IPS DF 4.7 (cell line): Measurements from ENCODE around the gene GOLGA8M.
"Not testable (repeated sequence)": the region's sequence is repeated elsewhere in the genome, so short reads cannot be mapped to it uniquely, and the experiment has no call there.

Experiments
- DNase-seq: peaks from one replicate; pipeline ENCODE4 v3.0.0-alpha.2; 2013; ENCODE audit warnings: low spot score; ENCODE audit errors: extremely low read depth

GOLGA8M gene, protein sequence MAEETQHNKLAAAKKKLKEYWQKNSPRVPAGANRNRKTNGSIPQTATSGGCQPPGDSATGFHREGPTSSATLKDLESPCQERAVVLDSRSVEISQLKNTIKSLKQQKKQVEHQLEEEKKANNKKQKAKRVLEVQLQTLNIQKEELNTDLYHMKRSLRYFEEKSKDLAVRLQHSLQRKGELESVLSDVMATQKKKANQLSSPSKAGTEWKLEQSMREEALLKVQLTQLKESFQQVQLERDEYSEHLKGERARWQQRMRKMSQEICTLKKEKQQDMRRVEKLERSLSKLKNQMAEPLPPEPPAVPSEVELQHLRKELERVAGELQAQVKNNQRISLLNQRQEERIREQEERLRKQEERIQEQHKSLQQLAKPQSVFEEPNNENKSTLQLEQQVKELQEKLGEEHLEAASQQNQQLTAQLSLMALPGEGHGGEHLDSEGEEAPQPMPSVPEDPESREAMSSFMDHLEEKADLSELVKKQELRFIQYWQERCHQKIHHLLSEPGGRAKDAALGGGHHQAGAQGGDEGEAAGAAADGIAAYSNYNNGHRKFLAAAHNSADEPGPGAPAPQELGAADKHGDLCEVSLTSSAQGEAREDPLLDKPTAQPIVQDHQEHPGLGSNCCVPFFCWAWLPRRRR

DNA sequence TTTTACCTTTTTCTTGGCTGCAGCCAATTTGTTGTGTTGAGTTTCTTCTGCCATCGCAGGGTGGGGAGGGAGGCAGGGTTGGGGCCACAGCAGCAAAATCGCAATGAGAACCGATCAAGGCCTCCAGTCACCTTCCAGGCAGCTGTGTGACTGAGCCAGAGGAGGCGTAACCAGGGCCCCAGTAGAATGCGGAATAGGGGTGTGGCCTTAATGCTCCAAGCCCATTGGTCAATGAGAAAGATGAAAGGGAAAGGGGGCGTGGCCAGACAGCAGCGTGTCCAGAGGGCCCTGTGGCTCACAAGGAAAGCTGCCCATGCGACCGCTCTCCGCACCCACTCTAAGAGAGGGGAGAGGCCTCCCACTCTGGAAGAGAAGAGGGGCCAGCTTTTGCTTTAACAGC is at the start of gene GOLGA8M:
GOLGA8M (minus strand) TSS at position 152 of the 400 bp plus-strand sequence; CDS start at position 54, 98 bp downstream.
- DNase-seq, result not testable (repeated sequence)

DNA sequence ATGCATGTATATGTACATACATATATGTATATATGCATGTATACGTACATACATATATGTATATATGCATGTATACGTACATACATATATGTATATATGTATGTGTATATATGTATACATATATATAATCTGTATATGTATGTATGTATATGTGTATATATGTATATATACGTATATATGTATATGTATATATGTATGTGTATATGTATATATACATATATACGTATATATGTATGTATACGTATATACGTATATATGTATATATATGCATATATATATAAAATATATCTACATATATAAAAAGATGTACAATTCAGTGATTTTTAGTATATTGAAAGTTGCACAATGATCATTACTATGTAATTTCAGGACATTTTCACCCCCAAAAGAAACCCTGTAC is 30.7 kb upstream of the GOLGA8M start:
- DNase-seq, result not testable (repeated sequence)

DNA sequence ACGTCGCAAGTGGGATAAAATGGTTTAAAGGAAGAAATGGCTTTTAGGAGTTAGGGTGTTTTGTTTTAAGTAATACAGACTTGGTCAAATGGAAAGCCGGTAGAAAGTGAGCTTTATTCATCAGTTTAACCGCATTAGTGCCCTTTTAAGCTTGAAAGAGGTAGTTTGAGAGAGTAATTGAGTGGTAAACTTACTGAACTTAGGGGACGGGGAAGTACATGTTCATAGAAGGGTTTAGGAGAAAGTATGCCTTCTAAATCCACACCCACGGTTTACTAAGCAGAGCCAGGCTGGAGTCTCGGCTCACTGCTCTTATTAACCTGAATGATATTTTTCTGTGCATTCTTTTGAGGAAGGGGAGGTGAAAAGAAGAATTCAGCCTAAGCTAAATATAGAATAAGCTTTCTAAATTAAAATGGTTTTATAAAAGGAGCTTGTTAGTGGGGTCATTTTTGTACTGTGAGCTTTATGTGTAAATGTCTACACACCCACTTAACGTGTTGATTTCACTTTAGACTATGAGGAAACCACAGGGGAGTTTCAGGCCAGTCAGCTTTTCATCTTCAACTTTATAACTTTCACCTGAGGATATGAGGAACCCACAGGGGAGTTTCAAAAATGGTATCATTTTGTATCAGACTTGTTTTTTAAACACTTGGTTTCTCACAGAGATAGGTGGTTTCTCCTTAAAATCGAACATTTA is 26.5 kb upstream of the GOLGA8M start:
- DNase-seq, result not testable (repeated sequence)

DNA sequence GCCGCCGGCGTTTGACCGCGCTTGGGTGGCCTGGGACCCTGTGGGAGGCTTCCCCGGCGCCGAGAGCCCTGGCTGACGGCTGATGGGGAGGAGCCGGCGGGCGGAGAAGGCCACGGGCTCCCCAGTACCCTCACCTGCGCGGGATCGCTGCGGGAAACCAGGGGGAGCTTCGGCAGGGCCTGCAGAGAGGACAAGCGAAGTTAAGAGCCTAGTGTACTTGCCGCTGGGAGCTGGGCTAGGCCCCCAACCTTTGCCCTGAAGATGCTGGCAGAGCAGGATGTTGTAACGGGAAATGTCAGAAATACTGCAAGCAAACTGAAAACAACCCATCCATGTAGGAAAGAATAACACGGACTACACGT is 26.0 kb upstream of the GOLGA8M start:
- not testable (repeated sequence) for DNase-seq

DNA sequence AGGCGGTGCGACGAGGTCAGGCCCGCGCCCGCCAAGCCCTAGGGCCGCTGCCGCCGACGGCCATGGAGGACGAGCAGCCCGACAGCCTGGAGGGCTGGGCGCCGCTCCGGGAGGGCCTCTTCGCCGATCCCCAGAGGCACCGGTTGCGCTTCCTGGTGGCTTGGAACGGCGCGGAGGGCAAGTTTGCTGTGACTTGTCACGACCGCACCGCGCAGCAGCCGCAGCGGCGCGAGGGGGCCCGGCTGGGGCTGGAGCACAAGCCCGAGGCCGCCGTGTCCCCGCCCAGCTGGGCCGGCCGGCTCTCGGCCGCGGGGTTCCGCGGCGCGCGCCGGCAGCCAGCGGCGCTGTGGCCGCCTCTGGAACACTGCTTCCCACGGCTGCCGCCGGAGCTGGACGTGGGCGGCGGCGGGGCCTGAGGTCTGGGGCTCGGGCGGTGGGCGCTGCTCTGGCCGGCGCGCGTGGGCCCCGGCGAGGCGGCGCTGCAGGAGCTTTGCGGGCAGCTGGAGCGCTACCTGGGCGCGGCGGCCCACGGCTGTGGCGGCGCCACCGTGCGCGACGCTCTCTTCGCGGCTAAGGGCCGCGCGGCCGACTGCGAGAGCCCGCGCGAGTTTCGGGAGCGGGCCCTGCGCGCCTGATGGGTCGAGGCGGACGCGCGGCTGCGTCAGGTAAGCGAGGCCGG is 25.4 kb upstream of the GOLGA8M start:
- not testable (repeated sequence) for DNase-seq

DNA sequence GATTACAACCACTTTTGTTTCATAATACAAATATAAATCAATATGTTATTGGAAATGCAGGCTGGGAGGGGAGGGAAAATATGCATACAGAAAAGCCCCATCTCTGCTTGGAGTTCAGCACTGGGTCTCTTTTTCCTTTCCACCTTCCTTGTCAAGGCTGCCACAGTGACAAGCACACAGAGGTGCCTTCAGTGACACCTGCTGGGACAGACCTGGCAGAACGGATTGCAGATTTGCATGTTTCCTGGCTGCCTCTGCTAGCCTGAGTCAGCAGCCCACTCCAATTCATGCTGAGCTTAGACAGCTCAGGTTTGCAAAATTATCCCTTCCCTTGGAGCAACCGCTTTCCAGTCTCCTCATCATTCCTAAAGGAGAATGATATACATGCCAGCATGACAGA is 15.8 kb upstream of the GOLGA8M start:
- not testable (repeated sequence) for DNase-seq

DNA sequence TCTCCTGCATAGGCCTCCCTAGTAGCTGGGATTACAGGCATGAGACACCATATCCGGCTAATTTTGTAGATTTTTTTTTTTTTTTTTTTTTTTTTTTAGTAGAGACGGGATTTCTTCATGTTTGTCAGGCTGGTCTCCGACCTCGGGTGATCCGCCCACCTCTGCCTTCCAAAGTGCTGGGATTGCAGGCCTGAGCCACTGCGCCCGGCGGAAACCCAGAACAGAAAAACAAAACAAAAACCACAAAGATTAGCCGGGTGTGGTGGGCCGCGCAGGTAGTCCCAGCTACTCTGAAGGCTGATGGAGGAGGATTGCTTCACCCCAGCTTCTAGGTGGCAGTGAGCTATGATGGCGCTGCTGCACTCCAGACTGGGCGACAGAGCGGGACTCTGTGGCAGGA is 14.8 kb upstream of the GOLGA8M start:
- DNase-seq, result not testable (repeated sequence)

DNA sequence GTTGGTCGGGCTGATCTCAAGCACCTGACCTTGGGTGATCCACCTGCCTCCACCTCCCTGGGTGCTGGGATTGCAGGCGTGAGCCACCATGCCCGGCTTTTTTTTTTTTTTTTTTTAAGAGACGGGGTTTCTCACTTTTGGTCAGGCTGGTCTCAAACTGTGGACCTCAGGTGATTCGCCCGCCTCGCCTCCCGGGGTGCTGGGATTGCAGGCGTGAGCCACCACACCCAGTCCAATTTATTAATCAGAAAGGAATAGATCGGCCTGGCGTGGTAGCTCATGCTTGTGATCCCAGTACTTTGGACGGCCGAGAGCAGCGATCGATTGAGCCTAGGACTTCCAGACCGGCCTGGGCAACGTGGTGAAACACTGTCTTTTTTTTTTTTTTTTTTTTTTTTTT is 13.9 kb upstream of the GOLGA8M start:
- no peak for DNase-seq

DNA sequence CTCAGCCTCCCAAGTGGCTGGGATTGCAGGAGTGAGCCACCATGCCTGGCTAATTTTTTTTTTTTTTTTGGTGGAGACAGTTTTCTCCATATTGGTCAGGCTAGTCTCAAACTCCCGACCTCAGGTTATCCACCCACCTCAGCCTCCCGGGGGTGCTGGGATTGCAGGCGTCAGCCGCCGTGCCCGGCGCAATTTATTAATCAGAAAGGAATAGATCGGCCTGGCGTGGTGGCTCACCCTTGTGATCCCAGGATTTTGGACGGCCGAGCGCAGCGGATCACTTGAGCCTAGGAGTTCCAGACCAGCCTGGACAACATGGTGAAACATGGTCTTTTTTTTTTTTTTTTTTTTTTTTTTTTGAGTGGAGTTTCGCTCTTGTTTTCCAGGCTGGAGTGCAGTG is 13.3 kb upstream of the GOLGA8M start:
- no peak for DNase-seq

DNA sequence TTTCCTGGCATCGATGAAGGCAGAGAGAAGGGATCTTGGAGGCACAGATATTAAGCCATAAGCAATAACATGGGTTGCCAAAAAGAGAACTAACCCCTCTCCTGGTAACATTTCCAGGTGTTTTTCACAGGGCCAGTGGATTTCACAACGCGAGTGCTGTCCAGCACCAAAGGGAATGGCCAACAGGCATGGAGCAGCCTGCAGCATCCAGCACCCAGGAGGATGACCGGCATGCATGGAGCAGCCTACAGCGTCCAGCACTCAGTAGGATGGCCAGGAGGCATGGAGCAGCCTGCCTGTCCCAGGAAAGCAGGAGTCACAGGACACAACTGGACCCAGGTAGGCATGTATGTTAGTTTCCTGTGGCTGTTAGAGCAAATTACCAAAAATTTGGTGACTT is 11.8 kb upstream of the GOLGA8M start:
- not testable (repeated sequence) for DNase-seq

DNA sequence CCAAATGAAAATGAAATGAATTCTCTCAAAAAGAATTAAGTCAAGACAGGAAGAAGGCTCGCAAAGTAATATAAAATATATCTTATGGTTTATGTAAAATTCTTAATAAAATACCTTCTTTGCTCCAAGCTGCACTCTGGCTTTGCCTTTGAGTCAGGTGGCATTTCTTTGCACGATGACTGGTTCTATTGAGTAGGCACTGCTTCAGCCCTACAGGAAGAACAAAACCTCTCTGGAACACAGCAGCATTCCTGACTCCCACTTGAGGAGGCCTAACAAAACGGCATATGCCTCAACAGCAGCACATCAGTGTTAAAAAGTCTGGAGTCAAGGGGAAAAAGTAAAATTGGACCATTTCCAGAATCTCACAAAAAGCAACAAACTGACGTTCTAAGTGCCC is 7.4 kb upstream of the GOLGA8M start:
- DNase-seq, result not testable (repeated sequence)

DNA sequence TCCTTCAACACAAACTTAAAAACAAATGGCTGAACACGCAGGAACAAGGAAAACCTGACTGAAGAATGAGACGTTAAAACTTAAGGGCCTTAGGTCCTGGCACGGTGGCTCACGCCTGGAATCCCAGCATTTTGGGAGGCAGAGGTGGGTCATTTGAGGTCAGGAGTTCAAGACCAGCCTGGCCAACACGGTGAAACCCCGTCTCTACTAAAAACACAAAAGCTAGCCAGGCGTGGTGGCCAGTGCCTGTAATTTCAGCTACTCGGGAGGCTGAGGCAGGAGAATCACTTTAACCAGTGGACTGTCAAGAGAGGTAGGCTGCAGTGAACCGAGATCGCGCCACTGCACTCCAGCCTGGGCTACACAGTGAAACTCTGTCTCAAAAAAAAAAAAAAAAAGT is 6.4 kb upstream of the GOLGA8M start:
- DNase-seq, result not testable (repeated sequence)

DNA sequence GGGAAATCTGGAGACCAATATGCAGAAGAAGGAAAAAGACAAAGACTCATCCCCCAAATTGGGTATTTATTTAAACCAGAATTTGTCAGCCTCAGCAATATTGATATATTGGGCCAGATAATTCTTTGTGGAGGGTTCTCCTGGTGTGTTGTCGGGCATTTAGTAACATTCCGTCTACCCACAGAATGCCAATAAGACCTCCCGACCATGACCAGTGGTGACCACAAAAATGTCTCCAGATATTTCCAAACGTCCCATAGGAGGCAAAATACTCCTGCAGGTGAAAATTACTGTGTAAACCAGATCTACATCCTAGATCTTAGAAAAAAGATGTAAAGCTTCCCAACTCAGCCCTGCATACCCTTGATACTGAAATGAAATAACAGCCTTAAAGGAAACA is 2.0 kb upstream of the GOLGA8M start:
- DNase-seq, result not testable (repeated sequence)

DNA sequence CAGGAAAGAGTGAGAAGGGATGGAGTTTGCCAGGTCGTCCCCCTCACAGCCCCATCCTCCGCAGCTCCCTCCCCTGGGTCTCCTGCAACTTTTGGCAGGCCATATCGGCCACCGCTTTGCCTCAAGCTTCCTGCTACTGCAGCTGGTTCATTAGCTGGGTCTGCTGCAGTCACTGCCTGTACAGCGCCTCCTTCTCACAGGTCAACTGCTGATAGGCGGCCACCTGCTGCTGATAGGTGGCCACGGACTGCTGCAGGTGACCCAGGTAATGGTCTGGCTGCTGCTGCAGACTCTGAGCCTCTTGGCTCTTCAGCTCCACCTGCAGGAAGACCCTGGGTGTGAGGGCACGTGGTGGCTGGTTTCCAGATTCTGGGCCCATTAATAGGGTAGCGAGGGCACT is 8.3 kb downstream of the GOLGA8M start:
- not testable (repeated sequence) for DNase-seq

DNA sequence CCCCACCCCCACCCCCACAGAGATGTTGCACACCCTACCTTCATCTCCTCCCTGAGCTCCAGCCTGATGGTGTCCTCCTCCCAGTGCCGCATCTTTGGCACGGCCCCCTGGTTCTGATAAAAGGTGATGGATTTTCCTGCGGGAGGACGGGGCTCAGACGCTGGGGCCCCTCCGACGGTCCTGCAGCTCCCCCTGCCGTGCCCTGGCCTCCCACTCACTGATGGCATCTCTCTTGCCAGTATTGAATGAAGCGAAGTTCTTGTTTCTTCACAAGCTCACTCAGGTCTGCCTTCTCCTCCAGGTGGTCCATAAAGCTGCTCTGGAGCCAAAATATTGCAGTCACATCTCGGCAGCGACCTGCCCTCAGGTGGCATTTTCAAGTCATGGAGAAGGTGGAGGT is 9.8 kb downstream of the GOLGA8M start:
- not testable (repeated sequence) for DNase-seq

DNA sequence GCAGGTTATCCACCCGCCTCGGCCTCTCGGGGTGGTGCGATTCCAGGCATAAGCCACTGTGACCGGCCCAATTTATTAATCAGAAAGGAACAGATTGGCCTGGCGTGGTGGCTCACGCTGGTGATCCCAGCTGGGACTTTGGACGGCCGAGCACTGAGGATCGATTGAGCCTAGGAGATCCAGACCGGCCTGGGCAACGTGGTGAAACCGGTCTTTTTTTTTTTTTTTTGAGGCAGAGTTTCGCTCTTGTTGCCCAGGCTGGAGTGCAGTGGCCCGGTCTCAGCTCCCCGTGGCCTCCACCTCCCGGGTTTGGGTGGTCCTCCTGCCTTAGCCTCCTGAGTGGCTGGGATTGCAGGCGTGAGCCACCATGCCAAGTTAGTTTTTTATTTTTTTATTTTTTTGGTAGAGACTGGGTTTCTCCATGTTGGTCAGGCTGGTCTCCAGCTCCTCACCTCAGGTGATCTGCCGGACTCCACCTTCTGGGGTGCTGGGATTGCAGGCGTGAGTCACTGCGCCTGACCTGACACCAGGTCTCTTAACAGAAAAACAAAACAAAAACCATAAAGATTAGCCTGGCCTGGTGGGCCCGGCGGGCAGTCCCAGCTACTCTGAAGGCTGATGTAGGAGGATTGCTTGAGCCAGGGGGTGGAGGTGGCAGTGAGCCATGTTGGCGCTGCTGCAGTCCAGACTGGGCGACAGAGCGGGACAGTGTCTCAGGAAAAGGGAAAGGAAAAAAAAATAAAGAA is 18.0 kb downstream of the GOLGA8M start:
- not testable (repeated sequence) for DNase-seq

DNA sequence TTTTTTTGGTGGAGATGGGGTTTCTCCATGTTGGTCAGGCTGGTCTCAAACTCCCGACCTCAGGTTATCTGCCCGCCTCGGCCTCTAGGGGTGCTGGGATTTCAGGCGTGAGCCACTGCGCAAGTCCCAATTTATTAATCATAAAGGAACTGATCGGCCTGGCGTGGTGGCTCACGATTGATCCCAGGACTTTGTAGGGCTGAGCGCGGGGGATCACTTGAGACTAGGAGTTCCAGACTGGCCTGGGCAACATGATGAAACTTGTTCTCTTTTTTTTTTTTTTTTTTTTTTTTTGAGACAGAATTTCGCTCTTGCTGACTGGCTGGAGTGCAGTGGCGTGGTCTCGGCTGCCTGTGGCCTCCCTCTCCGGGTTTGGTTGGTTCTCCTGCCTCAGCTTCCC is 19.2 kb downstream of the GOLGA8M start:
- DNase-seq, result not testable (repeated sequence)

DNA sequence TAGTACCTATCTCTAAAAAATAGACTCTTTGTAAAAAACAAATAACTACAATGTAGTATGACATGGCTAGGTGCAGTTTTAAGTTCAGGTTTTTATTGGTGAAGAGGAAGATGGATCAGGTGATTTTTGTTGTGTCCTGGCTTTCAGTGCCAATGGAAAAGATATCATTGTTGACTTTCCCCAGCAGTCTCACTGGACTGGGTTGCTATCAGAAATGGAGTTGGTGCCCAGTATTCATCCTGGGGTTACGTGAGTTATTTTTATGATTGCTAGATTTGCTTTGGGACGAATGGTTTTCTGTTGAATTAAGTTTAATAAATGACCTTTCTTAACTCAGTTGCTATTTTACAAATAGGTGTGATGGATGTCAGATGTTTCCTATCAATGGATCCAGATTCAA is 38.7 kb downstream of the GOLGA8M start:
- DNase-seq, result not testable (repeated sequence)

DNA sequence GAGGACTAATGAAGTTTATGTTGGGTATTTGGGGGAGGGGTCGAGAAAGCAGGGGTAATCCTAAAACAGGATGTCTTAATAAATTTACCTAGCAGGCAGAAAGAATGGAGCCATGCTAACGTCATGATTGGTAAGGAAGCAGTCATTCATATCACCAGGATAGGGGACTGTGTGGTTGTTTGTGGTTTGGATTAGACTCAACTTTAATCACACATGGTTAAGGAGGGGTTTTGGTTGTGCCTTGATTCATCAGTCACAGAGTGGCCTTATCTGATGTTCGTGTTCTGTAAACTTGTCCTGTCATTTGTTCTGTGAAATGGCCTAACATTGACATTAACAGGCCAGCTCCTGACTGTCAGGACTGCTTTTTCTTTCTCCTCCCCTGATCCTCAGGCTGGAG is 40.1 kb downstream of the GOLGA8M start:
- not testable (repeated sequence) for DNase-seq

DNA sequence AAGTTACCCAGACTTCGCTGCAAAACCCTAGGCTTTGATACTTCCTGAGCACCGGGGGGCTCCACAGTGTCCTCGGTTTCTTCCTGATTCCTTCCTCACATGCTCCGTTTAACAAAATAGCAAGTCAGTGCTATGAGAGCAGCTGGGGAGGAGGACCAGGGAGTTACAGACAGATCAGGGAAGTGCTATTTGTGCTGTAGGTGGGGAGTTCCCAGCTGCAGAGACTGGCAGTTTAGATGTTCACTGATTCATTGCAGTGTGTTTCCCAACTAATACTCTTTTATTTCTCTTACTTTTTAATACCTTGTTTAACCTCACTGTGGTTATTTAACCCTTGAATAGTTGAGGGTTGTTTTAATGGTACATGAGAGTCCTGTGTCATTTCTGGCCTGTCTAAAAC is 45.8 kb downstream of the GOLGA8M start:
- DNase-seq, result not testable (repeated sequence)

DNA sequence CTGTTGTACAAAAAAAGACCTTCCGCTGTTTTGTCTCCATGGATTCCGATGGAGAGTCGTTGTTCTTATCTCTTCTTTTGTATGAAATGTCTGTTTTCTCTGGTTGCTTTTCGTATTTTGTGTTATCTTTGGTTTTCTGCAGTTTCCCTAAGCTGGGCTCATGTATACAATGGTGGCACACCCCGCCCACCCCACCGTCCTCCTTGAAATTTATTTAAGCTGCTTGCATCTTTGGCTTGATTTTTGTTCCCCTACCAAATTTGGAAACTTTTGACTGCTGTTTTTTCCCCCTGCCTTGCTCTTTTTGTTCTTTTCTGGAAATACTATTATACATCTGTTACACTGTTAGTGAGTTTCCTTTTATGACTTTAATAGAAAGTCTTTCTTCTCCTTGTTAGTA is 47.6 kb downstream of the GOLGA8M start:
- not testable (repeated sequence) for DNase-seq
